Measurements from ENCODE around the gene CHN2. TPM values are rescaled to one million over a fixed set of nuclear protein-coding genes. Genes with fewer than 3 reads are reported as not detected.

The CHN2 gene
- total RNA-seq, 1 donor, result under 0.01 TPM

DNA sequence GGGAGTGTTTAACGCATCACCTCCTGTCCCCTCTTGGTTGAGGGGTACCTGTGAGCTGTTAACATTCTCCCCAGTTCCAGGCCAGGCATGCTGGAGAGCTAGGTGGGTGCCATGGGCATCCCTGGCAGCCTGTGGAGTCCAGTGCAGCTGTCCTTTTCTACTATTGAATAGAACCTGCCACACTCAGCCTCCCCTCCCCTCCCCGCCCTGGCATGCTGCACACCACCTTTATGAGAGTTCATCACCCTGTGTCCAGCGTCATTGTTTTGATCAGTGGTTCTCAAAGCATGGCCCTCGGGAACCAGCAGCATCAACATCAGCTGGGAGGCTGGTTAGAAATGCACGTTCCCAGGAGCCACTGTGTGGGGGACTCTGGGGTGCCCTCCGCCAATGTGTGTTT is 211.8 kb downstream of the CHN2 start:
- H3K4me3 ChIP-seq (ENCODE audit: low read depth, low read length), result no peak overlapping the region
- DNase-seq (ENCODE audit: low read depth), result no peak
- TF ChIP-seq, protein P1, sequence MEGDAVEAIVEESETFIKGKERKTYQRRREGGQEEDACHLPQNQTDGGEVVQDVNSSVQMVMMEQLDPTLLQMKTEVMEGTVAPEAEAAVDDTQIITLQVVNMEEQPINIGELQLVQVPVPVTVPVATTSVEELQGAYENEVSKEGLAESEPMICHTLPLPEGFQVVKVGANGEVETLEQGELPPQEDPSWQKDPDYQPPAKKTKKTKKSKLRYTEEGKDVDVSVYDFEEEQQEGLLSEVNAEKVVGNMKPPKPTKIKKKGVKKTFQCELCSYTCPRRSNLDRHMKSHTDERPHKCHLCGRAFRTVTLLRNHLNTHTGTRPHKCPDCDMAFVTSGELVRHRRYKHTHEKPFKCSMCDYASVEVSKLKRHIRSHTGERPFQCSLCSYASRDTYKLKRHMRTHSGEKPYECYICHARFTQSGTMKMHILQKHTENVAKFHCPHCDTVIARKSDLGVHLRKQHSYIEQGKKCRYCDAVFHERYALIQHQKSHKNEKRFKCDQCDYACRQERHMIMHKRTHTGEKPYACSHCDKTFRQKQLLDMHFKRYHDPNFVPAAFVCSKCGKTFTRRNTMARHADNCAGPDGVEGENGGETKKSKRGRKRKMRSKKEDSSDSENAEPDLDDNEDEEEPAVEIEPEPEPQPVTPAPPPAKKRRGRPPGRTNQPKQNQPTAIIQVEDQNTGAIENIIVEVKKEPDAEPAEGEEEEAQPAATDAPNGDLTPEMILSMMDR (IDR thresholded peaks at IDR 0.05; ENCODE audit: insufficient read depth, low read depth, low read length), result no peak

- DNase-seq (ENCODE audit: low read depth), result peak; percentile 75
- no peak overlapping the region for H3K4me3 ChIP-seq (ENCODE audit: low read depth, low read length)
- TF ChIP-seq, protein P1 (IDR thresholded peaks at IDR 0.05; ENCODE audit: insufficient read depth, low read depth, low read length), result peak; percentile 81
These were observed 214.3 kb downstream of the CHN2 start for GRCh38 chr7:29408841-29409243.

- TF ChIP-seq, protein P1 (IDR thresholded peaks at IDR 0.05; ENCODE audit: insufficient read depth, low read depth, low read length), result no peak
- DNase-seq (ENCODE audit: low read depth), result no peak
- H3K4me3 ChIP-seq (ENCODE audit: low read depth, low read length), result no peak overlapping the region
These were observed 216.4 kb downstream of the CHN2 start for GRCh38 chr7:29410996-29411395.

GRCh38 chr7:29412912-29413311 is 218.3 kb downstream of the CHN2 start:
- H3K4me3 ChIP-seq (ENCODE audit: low read depth, low read length), result no peak overlapping the region
- DNase-seq (ENCODE audit: low read depth), result no peak
- TF ChIP-seq, protein P1 (IDR thresholded peaks at IDR 0.05; ENCODE audit: insufficient read depth, low read depth, low read length), result no peak

DNA sequence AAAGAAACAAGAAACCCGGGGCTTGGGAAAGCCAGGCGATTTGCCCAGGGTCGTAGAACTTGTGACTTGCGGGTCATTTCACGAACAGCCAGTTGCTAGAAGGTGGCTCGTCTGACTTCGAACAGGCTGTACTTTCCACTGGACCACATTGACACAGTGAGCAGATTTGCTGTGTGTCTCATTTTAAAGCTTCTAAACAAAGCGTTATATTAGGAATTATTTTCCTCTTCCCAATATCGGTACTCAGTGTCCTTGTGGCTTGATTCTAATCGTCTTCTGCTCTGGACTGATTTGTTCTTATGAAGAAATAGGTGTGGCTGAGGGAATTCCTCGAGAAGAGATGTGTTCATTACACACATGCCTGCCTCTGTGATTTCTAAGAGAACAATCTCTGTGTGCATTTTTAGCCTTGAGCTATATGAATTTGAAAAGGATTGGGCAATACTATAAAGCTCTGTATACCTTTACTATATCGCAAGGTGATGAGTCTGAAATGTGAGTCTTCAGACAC is 219.1 kb downstream of the CHN2 start:
- TF ChIP-seq, protein P1 (IDR thresholded peaks at IDR 0.05; ENCODE audit: insufficient read depth, low read depth, low read length), result no peak
- no peak overlapping the region for H3K4me3 ChIP-seq (ENCODE audit: low read depth, low read length)
- DNase-seq (ENCODE audit: low read depth), result no peak

- TF ChIP-seq, protein P1 (IDR thresholded peaks at IDR 0.05; ENCODE audit: insufficient read depth, low read depth, low read length), result no peak
- no peak overlapping the region for H3K4me3 ChIP-seq (ENCODE audit: low read depth, low read length)
These were observed 219.6 kb downstream of the CHN2 start for GRCh38 chr7:29414216-29414615.

DNA sequence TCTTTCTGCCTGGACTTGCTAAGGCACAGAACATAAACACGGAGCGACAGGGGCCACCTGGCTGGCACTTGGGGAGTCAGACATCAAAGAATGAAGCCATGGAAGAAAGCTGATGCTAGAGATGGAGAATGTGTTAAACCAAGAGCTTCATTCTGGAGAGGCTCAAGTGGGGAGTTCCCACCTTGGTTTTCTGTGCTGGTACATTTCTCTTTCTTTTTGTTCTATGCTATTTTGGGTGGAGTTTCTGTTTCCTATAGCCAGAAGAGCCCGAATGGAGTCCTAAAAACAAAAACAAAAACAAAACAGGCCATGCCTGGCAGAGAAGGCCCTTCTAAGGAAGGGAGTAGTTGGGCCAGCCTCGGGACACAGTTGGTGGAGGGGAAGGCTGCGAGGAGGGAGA is 220.6 kb downstream of the CHN2 start:
- DNase-seq (ENCODE audit: low read depth), result no peak
- TF ChIP-seq, protein P1 (IDR thresholded peaks at IDR 0.05; ENCODE audit: insufficient read depth, low read depth, low read length), result no peak

More at GRCh38 chr7:29414216-29414615, 219.6 kb downstream of the CHN2 start:
- no peak for DNase-seq (ENCODE audit: low read depth)

More for the DNA sequence above, 220.6 kb downstream of the CHN2 start:
- no peak overlapping the region for H3K4me3 ChIP-seq (ENCODE audit: low read depth, low read length)

Measured in fibroblast of villous mesenchyme (primary cell).